Mucosa of descending colon (tissue), 3 donors: ENCODE results near the gene DLAT. TPM values are rescaled to one million over a fixed set of nuclear protein-coding genes. Genes with fewer than 3 reads are reported as not detected.
A peak's percentile ranks its signal among the peaks of the same experiment; 100 is the strongest.
"Not testable (repeated sequence)": the region's sequence is repeated elsewhere in the genome, so short reads cannot be mapped to it uniquely, and the experiment has no call there.

Experiments
- ATAC-seq: fragments of 200-7000 bp; cut with Tn5 transposase; one replicate; pipeline ENCODE4 v1.9.1; 2020; ENCODE audit warnings: mild to moderate bottlenecking, moderate library complexity
- DNase-seq, 3 donors: peaks; one replicate each; pipeline ENCODE4 v3.0.0-alpha.2; 2020
- H3K36me3 ChIP-seq: fragments of 200-600 bp; one replicate; pipeline ENCODE4 v1.8.0; 2021; ENCODE audit warnings: low read depth, mild to moderate bottlenecking
- H3K4me1 ChIP-seq: fragments of 200-600 bp; one replicate; pipeline ENCODE4 v1.8.0; 2021; ENCODE audit warnings: low read depth, mild to moderate bottlenecking
- H3K4me3 ChIP-seq: fragments of 200-600 bp; one replicate; pipeline ENCODE4 v1.8.0; 2021; ENCODE audit warnings: mild to moderate bottlenecking
- H3K9me3 ChIP-seq: fragments of 200-600 bp; one replicate; pipeline ENCODE4 v1.8.0; 2021; ENCODE audit warnings: mild to moderate bottlenecking
- intact Hi-C, 2 donors: fragments of 100-400 bp; cut with DNase I in 1 of 2; cut with micrococcal nuclease in 1 of 2; formaldehyde crosslinking; loops; one replicate each; pipeline versions ENCODE4 v1.11.0 to v1.11.1; 2022; cut with DNase I, micrococcal nuclease
- total RNA-seq, 3 donors: library from RNA; stranded (reverse); fragmentation: NEBNext Ultra II Directional in 2 of 3; extraction: Animal tissue kit (Norgen Biotek cat#: 25700) in 2 of 3; gene quantifications; one replicate each; pipeline versions ENCODE4 v1.2.1 to v1.2.4, GENCODE V29; 2021 to 2023
- TF ChIP-seq, protein P1 (sequence below): fragments of 200-600 bp; IDR thresholded peaks from one replicate; pipeline ENCODE4 v1.8.0; 2022; ENCODE audit warnings: antibody characterized with exemption, mild to moderate bottlenecking
- donor health status: DM: no; HTN: no; CAD: no; lungs with moderate emphysema.
- donor health status: DM: no; HTN: no; CAD: no.
- donor health status: DM: no; HTN: yes; CAD: no.

DLAT gene
- total RNA-seq, 3 donors from 2014 or later = 51.1 to 54.2 (median 51.4) TPM

DNA sequence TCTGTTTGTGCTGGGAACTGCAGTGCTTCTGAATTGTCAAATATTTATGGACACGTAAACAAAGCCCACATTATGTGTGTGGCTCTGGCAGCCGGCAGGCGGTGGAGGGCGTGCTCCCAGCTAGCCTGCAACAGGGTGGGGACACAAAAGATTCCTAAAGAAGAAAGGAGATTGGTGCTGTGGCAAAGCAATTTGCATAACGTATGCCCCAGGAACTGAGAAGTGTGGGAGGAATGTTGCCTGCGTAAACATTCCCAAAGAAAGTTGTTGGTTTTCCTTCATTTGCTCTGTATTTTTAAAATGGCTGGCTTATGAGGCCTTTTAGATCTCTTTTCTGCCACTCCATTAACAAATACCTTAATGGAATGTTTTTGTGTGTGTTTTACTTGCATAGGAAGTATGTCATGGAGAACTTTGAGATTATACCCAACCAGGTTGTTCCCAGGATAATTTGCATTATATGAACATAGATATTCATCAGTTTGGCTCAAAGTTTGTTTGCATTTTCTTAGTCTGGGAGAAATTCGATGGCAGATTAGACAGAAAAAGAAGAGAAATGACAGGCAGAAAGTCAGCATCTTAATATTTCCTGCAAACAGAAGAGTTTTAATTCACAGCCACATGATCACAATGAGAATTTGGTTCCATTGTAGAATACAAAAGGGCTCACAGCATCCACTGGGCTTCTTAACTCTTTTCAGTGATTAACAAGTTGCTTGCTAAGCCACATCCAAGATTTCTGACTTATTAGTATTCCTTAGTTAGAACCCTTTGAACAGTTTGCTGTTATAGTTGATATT, 41.8 kb upstream of the DLAT start:
- Histone ChIP-seq H3K4me1 (no peaks in the 10 kb centered on the region), H3K36me3 (no peaks in the 10 kb centered on the region), H3K9me3 (no peaks in the 10 kb centered on the region), H3K4me3 (no peak overlapping the region)
- DNase-seq = peak; percentile 79 to 84 (median 84)
- intact Hi-C loops = loop anchor here in 1 of 2 donors (10.0 kb wide), 1 partner anchor 49 kb away; the partner anchor contains the start of gene DIXDC1
- peak; percentile 95 for ATAC-seq
- TF ChIP-seq, protein P1, sequence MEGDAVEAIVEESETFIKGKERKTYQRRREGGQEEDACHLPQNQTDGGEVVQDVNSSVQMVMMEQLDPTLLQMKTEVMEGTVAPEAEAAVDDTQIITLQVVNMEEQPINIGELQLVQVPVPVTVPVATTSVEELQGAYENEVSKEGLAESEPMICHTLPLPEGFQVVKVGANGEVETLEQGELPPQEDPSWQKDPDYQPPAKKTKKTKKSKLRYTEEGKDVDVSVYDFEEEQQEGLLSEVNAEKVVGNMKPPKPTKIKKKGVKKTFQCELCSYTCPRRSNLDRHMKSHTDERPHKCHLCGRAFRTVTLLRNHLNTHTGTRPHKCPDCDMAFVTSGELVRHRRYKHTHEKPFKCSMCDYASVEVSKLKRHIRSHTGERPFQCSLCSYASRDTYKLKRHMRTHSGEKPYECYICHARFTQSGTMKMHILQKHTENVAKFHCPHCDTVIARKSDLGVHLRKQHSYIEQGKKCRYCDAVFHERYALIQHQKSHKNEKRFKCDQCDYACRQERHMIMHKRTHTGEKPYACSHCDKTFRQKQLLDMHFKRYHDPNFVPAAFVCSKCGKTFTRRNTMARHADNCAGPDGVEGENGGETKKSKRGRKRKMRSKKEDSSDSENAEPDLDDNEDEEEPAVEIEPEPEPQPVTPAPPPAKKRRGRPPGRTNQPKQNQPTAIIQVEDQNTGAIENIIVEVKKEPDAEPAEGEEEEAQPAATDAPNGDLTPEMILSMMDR = no peak

- Histone ChIP-seq H3K9me3 (no peaks in the 10 kb centered on the region), H3K4me3 (no peak overlapping the region), H3K36me3 (no peaks in the 10 kb centered on the region), H3K4me1 (no peaks in the 10 kb centered on the region)
- no peak for DNase-seq
- intact Hi-C loops = loop anchor here in 1 of 2 donors (10.0 kb wide), 1 partner anchor 52 kb away; the partner anchor contains the start of gene DIXDC1
- TF ChIP-seq, protein P1 = no peak
- no peak for ATAC-seq
Measured at GRCh38 chr11:111986589-111986988, 38.6 kb upstream of the DLAT start.

DNA sequence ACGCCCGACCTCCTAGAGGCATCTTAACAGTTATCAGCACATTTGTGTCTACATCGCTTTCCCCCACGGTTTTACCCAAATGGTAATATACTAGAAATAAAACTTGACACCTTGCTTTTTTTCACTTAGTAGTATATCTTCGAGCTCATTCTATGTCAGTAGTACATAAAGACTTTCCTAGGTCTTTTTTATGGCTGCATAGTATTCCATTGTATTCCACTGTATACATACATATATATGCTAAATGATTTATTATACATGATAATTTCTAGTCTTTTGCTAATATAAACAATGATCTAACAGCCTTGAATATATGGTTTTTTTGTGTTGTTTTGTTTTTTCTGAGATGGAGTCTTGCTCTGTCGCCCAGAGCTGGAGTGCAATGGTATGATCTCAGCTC, 34.8 kb upstream of the DLAT start:
- TF ChIP-seq, protein P1 = no peak
- Histone ChIP-seq H3K9me3 (no peaks in the 10 kb centered on the region), H3K36me3 (no peaks in the 10 kb centered on the region), H3K4me1 (no peaks in the 10 kb centered on the region), H3K4me3 (no peak overlapping the region)
- intact Hi-C loops = no loop called here
- ATAC-seq (no peak), DNase-seq (no peak)

DNA sequence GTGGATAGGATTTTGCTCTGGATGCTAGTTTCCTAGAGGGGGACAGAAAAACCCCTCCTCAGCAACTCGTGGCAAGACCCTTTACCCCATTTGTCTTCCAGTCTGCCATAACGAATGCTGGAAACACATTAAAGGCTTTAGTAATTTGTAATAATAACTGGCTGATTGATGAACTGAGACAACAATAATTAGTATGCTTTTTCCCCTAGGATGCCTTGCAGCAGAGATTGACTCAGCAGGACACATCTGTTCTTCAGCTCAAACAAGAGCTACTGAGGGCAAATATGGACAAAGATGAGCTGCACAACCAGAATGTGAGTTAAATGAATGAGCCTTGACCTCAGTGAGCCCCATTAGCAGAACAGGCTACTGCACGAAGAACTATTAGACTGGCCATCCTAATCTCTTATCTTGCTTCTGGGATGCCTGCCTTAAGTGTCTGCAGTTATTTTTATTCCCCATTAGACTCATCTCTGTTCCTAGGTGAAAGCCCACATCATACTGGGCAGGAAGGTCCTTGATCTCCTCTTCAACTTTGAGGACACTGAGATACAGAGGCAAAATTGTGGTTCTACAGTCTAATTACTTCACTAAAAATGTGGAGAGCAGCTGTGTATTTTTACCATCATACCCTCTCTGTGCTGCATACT, 32.9 kb upstream of the DLAT start:
- no peaks in the 10 kb centered on the region for H3K4me1 ChIP-seq
- no peak for ATAC-seq
- intact Hi-C loops = no loop called here
- H3K4me3 ChIP-seq = no peak overlapping the region
- DNase-seq = no peak
- no peaks in the 10 kb centered on the region for H3K9me3 ChIP-seq
- no peaks in the 10 kb centered on the region for H3K36me3 ChIP-seq
- TF ChIP-seq, protein P1 = no peak

- no peak for ATAC-seq
- no peaks in the 10 kb centered on the region for H3K9me3 ChIP-seq
- no peak overlapping the region for H3K4me3 ChIP-seq
- no peaks in the 10 kb centered on the region for H3K4me1 ChIP-seq
- TF ChIP-seq, protein P1 = no peak
- H3K36me3 ChIP-seq = no peaks in the 10 kb centered on the region
- intact Hi-C loops = no loop called here
- DNase-seq = no peak
Measured at GRCh38 chr11:111996129-111996528, 29.1 kb upstream of the DLAT start.

GRCh38 chr11:111996669-111997068, 28.5 kb upstream of the DLAT start:
- intact Hi-C loops, H3K9me3 ChIP-seq, ATAC-seq, H3K4me3 ChIP-seq, H3K4me1 ChIP-seq, DNase-seq, H3K36me3 ChIP-seq: not testable (repeated sequence)
